NCI-H82 treated with DMSO at 0.1 percent for 48 hours (cell line): ENCODE data around the gene TEX22.

Experiments
- DNase-seq: peaks from one replicate; lab custom pipeline; 2025; ENCODE audit not compliant: unreplicated experiment; lab: John Stamatoyannopoulos, UW

The TEX22 gene

DNA sequence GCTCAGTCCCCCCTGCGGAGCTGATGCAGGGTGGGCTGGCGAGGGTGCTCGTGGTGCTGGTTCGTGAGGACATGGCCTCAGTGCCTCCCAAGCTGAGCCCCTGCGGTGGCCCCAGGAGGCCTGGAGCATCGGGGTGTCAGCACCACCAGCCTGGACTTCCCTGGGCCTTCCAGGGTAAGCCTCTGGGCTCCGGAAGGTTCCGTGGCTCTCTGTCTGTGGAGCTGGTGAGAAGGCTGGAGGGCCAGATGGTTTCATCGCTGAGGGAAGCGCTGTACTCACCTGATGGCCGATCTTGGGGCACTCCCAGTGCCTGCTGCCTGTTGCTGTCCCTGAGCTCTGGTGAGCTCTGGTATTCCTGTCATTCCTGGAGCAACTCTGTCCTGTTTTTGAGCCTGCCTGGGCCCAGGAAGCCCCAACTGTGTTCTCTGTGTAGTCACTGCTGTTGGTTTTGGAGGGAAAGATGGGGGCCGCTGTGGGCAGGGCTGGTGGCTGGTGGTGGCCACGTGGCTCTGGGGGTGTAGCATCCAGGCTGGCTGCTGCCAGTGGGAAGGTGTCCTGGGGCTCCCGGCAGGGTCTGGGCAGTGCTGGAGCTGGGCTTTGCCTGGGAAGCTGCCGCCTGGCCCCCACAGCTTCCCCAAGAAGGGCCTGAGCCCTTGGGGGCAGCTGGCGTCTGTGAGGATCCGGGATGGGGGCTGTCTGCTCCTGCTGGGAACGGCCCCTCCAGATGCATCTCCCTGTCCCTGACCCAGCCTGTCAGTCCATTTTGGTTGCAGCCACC is 39.6 kb downstream of the TEX22 start:
- DNase-seq = no peak

GRCh38 chr14:105439179-105439578 is 40.8 kb downstream of the TEX22 start:
- no peak for DNase-seq

- no peak for DNase-seq
Measured at GRCh38 chr14:105439710-105440553, 41.6 kb downstream of the TEX22 start.

GRCh38 chr14:105440554-105440900 is 42.2 kb downstream of the TEX22 start:
- DNase-seq = no peak

- DNase-seq = no peak
Measured at GRCh38 chr14:105440992-105441391, 42.7 kb downstream of the TEX22 start.

GRCh38 chr14:105442125-105442524 is 43.8 kb downstream of the TEX22 start:
- no peak for DNase-seq

DNA sequence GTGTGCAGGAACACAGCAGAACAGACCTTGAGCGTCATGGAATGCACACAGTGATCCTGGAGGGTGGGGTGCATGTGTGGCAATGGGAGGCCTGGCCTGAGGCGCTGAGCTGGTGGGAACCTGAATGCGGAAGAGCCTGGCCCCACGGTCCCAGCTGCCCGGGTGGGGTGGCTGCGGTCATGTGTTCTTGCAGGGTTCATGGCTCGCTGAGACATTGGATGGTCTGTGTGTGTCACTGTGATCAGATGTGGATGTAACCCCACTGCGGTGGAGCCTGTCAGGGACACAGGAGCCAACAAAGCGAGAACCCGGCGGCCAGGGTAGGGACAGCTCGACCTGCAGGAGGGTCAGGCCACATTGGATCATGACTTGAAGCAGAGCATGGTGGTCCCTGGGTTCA is 44.5 kb downstream of the TEX22 start:
- DNase-seq = no peak

DNA sequence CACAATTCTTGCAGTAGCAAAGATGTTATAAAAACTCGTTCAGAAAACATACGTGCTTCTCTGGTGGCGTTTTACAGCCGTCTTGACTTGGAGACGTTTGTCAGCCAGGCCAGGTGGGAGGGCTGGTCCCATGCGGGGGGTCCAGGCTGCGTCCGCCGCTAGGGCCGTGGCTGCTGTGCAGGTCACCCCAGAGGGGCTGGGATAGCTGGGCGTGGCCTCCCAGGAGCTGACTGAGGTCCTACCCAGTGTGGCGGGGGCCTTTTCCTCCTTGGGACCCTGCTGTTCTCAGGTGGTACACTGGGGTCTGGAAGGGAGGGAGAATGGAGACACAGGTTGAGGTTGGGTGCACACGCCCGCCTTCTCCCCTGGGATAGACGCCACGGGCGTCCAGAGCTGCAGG is 46.5 kb downstream of the TEX22 start:
- no peak for DNase-seq

- DNase-seq = no peak
Measured at GRCh38 chr14:105445290-105445689, 47.0 kb downstream of the TEX22 start.

- no peak for DNase-seq
Measured at GRCh38 chr14:105445901-105446845, 47.8 kb downstream of the TEX22 start.

- no peak for DNase-seq
Measured at GRCh38 chr14:105446971-105447370, 48.6 kb downstream of the TEX22 start.

- no peak for DNase-seq
Measured at GRCh38 chr14:105447651-105448640, 49.6 kb downstream of the TEX22 start.

GRCh38 chr14:105448706-105449111 is 50.4 kb downstream of the TEX22 start:
- DNase-seq = peak; percentile 3

DNA sequence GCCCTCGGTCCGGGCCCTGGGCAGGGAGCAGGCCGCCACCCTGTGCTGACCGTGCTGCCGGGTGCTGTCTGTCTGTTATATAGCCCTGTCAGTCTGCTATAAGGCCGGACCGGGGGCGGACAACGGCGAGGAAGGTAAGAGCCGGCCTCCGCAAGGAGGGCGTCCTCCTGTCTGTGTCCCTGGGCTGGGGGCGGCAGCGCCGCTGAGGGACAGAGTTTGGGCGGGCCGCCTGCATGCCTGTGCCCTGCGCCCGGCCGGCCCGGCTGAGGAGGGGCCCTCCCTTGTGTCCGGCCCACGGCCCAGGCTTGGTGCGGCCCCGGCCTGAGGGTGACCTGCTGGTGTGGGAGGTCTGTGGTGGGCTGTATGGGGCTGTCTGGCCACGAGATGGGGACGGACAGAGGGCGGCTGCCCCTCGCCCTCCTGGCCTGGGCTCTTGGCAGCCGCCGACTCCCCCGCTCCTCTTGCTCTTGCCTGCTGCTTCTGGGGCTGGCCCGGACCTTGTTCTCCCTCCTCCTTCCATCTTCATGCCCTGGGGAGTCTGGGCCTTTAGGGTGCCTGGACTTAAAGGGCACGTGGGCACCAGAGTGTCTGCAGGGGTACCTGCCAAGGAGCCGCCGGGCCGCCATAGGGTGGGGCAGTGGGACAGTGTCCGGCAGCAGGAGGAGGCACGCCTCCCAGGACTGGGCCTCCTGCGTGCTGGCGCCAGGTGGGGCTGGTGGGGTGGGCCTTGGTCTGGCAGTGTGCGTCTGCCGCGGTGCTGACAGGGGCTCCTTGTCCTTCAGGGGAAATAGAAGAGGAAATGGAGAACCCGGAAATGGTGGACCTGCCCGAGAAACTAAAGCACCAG is 51.2 kb downstream of the TEX22 start:
- no peak for DNase-seq

DNA sequence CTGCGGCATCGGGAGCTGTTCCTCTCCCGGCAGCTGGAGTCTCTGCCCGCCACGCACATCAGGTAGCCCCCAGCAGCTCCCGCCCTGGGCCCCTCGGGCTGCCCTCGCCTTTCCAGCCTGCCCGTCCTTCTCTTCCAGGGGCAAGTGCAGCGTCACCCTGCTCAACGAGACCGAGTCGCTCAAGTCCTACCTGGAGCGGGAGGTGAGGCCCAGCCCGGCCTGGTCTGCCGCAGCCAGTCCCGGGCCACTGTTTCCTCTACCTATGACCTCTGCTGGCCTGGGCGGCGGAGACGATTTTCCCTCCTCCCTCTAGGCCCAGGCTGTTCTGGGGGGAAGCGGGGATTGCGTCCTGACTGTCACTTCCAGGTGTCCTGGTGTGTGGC is 51.8 kb downstream of the TEX22 start:
- no peak for DNase-seq

GRCh38 chr14:105450864-105451720 is 52.8 kb downstream of the TEX22 start:
- no peak for DNase-seq

DNA sequence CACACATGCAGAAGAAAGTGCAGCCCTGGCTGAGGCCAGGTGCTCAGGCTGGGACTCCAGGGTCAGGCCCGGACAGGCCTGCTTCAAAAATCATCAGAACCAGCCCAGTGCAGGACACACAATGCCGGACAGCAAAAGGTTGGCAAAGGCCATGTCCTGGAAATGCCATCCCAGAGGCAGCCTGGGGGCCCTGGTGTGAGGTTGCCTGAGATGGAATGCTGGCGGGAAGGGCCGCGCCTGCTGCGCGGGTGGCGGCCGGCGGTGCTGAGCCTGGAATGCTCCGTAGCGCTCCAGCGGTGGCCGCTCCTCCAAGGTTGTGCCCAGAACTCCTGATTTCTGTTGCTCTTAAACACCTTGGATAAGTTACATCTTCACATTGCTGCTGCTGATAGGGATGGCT is 54.6 kb downstream of the TEX22 start:
- DNase-seq = no peak

GRCh38 chr14:105453847-105454246 is 55.5 kb downstream of the TEX22 start:
- no peak for DNase-seq
